PC-3 (cell line): ENCODE data around the gene TSHZ2.

ENCODE experiments used
- CTCF ChIP-seq: fragments of 300-600 bp; sonication (generic); conservative IDR thresholded peaks from 2 replicates; pipeline ENCODE4 v1.5.1; 2017; ENCODE audit warnings: antibody characterized with exemption, low read depth, mild to moderate bottlenecking, low read length
- EZH2 ChIP-seq: fragments of 300-600 bp; sonication (generic); IDR thresholded peaks from one replicate; pipeline ENCODE4 v1.6.1; 2017; ENCODE audit warnings: antibody characterized with exemption, mild to moderate bottlenecking, low read length; ENCODE audit not compliant: unreplicated experiment
- EZH2phosphoT487 ChIP-seq: fragments of 300-600 bp; sonication (generic); IDR thresholded peaks from 2 replicates; pipeline ENCODE4 v1.6.1; 2018; ENCODE audit warnings: mild to moderate bottlenecking, antibody characterized with exemption, low read length, borderline replicate concordance

GRCh38 chr20:53454675-53455276 is 482.6 kb downstream of the TSHZ2 start:
- TF ChIP-seq CTCF (no peak), EZH2 (no peak), EZH2phosphoT487 (no peak)
